ENCODE data around the gene ARHGEF28.

DNA sequence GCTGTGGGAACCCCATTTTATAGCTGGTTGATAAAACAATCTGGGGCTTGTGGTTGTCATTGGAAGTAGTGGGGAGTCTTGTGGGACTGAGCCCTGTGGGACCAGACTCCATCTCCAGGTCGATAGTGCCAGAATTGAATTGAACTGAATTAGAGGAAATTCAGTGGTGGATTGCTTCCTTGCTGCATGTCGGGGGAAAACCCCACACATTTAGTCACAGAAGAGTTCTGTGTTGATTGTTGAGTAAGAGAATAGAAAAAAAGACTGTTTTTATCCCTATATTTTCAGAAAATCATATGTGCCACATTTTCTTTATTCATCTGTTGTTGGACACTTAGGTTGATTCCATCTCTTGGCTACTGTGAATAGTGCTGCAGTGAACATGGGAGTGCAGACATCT lies 209.7 kb downstream of the ARHGEF28 start:
- no peak for TF ChIP-seq CTCF (IDR thresholded peaks at IDR 0.05)
- TF ChIP-seq EZH2 (IDR thresholded peaks at IDR 0.05) = no peak
- TF ChIP-seq EZH2phosphoT487 (IDR thresholded peaks at IDR 0.05) = no peak
